D721Med (cell line): ENCODE data around the gene AIFM2.

Experiments
- DNase-seq: peaks from one replicate; pipeline ENCODE4 v3.0.0; 2011; ENCODE audit warnings: low spot score; ENCODE audit not compliant: insufficient read length
- FAIRE-seq: peaks from 2 replicates; lab custom pipeline; 2011; peaks lifted over from hg19 to GRCh38; lab: Jason Lieb, UNC
- TF ChIP-seq, protein P1 (sequence below): IDR thresholded peaks from 2 replicates; pipeline ENCODE4 v1.5.1; 2012; ENCODE audit warnings: mild to moderate bottlenecking, control low read depth; ENCODE audit not compliant: insufficient read depth; ENCODE audit errors: missing control alignments

AIFM2 gene

DNA sequence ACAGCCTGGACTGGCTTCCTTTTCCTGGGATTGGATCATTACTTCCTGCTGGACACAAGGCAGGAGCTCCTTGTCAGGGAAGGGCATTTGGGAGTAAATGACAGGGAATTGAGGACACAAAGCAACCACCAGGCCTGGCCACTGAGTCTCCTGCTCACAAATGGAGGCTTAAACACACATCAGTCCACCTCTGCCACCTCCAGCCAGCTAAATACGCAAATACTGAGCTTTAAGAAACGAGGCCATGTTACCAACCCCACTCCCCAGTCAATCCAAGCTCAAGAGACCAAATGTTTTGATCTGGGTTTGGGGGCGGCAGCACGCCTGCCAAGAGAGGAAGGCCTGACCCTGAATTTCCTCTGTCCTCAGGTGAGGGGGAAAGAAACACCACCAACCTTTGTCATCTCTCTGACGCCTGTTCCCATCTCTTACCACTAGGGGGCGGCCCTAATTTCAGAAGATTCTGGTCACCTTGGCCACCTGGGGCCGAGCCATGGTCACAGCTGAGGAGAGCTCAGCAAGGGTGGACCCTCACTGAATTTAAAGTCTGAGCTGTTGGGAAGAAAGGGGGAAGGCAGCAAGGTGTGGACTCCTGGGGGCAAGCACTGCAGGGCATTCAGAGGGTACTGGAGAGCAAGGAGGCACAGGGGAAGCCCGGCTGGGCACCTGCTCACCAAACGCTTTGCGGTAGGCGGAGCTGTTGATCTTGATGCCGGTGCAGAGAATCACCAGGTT is 16.5 kb downstream of the AIFM2 start:
- DNase-seq (peak; percentile 59), FAIRE-seq (no peak)
- TF ChIP-seq, protein P1, sequence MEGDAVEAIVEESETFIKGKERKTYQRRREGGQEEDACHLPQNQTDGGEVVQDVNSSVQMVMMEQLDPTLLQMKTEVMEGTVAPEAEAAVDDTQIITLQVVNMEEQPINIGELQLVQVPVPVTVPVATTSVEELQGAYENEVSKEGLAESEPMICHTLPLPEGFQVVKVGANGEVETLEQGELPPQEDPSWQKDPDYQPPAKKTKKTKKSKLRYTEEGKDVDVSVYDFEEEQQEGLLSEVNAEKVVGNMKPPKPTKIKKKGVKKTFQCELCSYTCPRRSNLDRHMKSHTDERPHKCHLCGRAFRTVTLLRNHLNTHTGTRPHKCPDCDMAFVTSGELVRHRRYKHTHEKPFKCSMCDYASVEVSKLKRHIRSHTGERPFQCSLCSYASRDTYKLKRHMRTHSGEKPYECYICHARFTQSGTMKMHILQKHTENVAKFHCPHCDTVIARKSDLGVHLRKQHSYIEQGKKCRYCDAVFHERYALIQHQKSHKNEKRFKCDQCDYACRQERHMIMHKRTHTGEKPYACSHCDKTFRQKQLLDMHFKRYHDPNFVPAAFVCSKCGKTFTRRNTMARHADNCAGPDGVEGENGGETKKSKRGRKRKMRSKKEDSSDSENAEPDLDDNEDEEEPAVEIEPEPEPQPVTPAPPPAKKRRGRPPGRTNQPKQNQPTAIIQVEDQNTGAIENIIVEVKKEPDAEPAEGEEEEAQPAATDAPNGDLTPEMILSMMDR, result peak; percentile 75

DNA sequence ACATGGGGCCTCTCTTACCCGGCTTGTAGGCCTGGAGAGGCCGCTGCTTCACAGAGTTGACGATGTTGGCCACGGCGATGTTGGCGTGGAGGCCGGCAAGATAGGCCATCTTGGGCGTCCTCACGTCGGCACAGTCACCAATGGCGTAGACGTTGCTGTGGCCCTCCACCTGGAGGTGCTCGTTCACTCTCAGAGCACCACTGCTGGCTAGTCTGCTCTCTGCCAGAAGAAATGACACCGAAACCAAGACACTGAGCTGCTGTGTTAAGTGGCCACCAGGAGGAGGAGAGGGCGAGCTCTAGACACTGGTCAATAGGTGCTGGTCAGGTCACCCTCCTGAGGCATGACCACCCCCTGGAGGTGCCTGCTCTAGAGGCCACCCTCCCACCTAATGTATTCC is 17.7 kb downstream of the AIFM2 start:
- FAIRE-seq (no peak), DNase-seq (no peak)
- TF ChIP-seq, protein P1, result no peak

DNA sequence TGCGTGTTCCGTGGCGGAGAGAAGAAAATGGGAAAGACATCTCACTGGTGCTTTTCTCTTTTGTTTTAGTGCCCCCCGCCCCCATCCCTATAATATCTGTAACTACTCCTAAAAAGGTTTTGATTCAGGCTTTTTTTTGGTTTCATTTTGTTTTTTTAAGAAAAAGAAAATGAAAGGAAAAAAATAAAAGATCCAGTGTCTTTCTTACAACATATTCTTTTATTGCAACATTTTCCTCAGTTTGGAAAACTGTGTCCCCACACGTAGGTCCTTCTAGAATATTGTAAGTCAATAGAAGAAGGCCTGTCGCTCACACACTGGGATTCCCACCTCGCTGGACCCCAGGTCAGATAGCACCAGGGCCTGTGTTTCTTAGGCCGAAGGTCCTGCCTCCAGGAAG is 20.6 kb downstream of the AIFM2 start:
- FAIRE-seq (no peak), DNase-seq (no peak)
- TF ChIP-seq, protein P1, result no peak

DNA sequence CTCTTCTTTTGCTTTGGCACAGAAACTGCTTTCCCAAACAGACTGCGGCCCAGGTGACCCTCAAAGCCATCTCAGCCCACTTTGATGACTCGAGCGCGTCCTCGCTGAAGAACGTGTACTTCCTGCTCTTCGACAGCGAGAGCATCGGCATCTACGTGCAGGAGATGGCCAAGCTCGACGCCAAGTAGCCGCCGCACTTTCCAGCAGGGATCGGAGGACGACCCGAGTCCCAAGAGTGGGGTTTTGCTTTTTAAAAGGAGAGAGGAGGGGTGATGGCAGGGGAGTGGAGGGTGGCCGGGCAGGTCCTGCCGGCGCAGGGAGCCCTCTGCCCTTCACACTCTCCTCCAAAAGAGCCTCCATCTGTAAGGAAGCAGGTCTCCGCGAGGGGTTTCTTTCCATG is 21.1 kb downstream of the AIFM2 start:
- no peak for FAIRE-seq
- no peak for DNase-seq
- TF ChIP-seq, protein P1, result no peak

DNA sequence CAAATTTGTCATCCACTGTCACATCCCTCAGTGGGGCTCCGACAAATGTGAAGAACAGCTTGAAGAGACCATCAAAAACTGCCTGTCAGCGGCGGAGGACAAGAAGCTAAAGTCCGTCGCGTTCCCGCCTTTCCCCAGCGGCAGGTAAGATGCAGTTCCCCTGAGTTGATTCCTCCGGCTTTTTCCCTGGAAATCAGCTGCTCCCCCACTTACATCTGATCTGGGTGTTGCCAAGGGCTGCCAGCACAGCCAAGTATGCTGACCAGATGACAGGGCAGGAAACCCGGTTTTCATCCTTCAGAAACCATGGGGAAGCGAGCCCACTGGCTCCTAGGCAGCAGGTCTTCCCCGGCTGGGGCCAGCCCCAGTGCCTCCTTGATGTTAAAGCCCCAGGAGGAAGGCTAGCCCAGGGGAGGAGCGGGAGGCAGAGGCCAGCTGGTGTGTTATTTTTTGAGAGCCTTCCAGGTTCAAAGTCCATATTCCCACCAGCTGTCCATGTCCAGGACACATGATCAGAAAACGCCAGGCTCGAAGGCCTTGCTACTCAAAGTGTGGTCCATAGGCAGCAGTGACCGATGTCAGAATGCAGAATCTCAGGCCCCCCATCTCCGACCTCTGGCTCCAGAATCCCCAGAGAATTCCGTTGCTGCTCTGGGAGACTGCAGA is 23.4 kb downstream of the AIFM2 start:
- TF ChIP-seq, protein P1, result no peak
- DNase-seq (no peak), FAIRE-seq (no peak)

DNA sequence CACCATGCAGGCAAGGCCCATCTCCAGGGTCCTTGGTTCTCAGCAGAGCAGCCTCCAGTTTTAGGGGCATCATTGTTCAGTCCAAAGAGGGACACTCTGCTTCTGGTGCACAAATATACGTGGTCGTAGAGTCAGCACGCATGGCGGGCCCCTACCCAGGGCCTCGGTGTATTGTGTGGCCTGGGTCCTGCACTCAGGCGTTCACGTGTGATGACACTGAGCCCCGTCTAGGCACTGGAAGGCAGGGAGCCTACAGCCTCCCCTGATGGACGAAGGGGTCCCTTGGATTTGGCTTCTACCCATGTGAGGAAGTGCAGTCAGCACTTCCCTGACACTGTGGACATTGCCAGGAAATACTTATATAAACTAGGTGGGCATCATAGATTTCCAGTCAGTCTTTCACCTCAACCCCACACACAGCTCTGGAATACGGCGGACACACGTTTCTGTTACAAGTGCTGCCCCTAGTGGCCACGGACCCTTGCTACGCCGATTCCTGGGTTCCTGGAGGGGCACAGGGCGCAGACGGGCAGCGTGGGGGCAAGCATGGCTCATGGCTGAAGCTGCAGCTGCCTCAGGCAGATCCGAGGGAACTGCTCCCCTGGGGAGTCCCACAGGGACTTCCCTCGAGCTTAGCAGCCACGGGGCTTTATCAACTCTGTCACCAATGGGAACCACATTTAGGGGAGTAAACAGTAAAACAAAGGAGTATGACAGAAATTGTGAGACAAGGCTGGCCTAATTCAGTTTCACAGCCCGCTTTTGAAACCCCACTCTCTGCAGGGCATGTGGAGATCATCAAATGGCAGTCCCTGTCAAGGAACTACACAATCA is 25.4 kb downstream of the AIFM2 start:
- no peak for FAIRE-seq
- TF ChIP-seq, protein P1, result peak; percentile 50
- DNase-seq, result no peak
